ENCODE results near the gene CSMD2. TPM values are rescaled to one million over a fixed set of nuclear protein-coding genes. Genes with fewer than 3 reads are reported as not detected.

The CSMD2 gene
- polyA plus RNA-seq, 2 donors: 0.02 to 0.08 TPM

GRCh38 chr1:33547576-33547975 is 617.5 kb downstream of the CSMD2 start:
- H3K9me3 ChIP-seq (ENCODE audit: control insufficient read depth in 2 of 2, insufficient read depth in 1 of 2, low read depth in 1 of 2, low read length in 1 of 2): peaks cover 4 to 10% of the 10 kb centered on the region in 2 donors
- H3K27ac ChIP-seq (ENCODE audit: low read depth in 2 of 2, low read length in 1 of 2): no peak overlapping the region
- H3K4me3 ChIP-seq (ENCODE audit: low read depth in 1 of 2, low read length in 2 of 2): no peak overlapping the region
- WGBS, 2 donors: 58 to 64% methylated on average over 3 of the region's 3 CpGs
- no peaks in the 10 kb centered on the region for H3K27me3 ChIP-seq (ENCODE audit: control insufficient read depth in 1 of 2, insufficient read depth in 2 of 2, low read length in 2 of 2)
- H3K36me3 ChIP-seq (ENCODE audit: control insufficient read depth in 2 of 2, insufficient read depth in 2 of 2, low read length in 1 of 2): no peaks in the 10 kb centered on the region
- no peaks in the 10 kb centered on the region for H3K4me1 ChIP-seq (ENCODE audit: control insufficient read depth in 2 of 2, insufficient read depth in 2 of 2, low read length in 1 of 2)

- H3K9me3 ChIP-seq (ENCODE audit: control insufficient read depth in 2 of 2, insufficient read depth in 1 of 2, low read depth in 1 of 2, low read length in 1 of 2): no peaks in the 10 kb centered on the region
- WGBS, 2 donors: 89 to 91% methylated on average over 6 of the region's 6 CpGs
- no peak overlapping the region for H3K4me3 ChIP-seq (ENCODE audit: low read depth in 1 of 2, low read length in 2 of 2)
- no peaks in the 10 kb centered on the region for H3K27me3 ChIP-seq (ENCODE audit: control insufficient read depth in 1 of 2, insufficient read depth in 2 of 2, low read length in 2 of 2)
- no peak overlapping the region for H3K27ac ChIP-seq (ENCODE audit: low read depth in 2 of 2, low read length in 1 of 2)
- H3K4me1 ChIP-seq (ENCODE audit: control insufficient read depth in 2 of 2, insufficient read depth in 2 of 2, low read length in 1 of 2): no peaks in the 10 kb centered on the region
- no peaks in the 10 kb centered on the region for H3K36me3 ChIP-seq (ENCODE audit: control insufficient read depth in 2 of 2, insufficient read depth in 2 of 2, low read length in 1 of 2)
Observed at GRCh38 chr1:33541966-33542365, 623.1 kb downstream of the CSMD2 start.

GRCh38 chr1:33537885-33538284 is 627.1 kb downstream of the CSMD2 start:
- Histone ChIP-seq H3K4me3 (ENCODE audit: low read depth in 1 of 2, low read length in 2 of 2) (no peak overlapping the region), H3K9me3 (ENCODE audit: control insufficient read depth in 2 of 2, insufficient read depth in 1 of 2, low read depth in 1 of 2, low read length in 1 of 2) (no peaks in the 10 kb centered on the region), H3K27me3 (ENCODE audit: control insufficient read depth in 1 of 2, insufficient read depth in 2 of 2, low read length in 2 of 2) (no peaks in the 10 kb centered on the region), H3K27ac (ENCODE audit: low read depth in 2 of 2, low read length in 1 of 2) (no peak overlapping the region), H3K36me3 (ENCODE audit: control insufficient read depth in 2 of 2, insufficient read depth in 2 of 2, low read length in 1 of 2) (no peaks in the 10 kb centered on the region), H3K4me1 (ENCODE audit: control insufficient read depth in 2 of 2, insufficient read depth in 2 of 2, low read length in 1 of 2) (no peaks in the 10 kb centered on the region)
- WGBS, 2 donors: 92 to 95% methylated on average over 5 of the region's 5 CpGs

GRCh38 chr1:33535334-33535733 is 629.7 kb downstream of the CSMD2 start:
- Histone ChIP-seq H3K4me1 (ENCODE audit: control insufficient read depth in 2 of 2, insufficient read depth in 2 of 2, low read length in 1 of 2) (no peaks in the 10 kb centered on the region), H3K36me3 (ENCODE audit: control insufficient read depth in 2 of 2, insufficient read depth in 2 of 2, low read length in 1 of 2) (no peaks in the 10 kb centered on the region), H3K27me3 (ENCODE audit: control insufficient read depth in 1 of 2, insufficient read depth in 2 of 2, low read length in 2 of 2) (no peaks in the 10 kb centered on the region), H3K4me3 (ENCODE audit: low read depth in 1 of 2, low read length in 2 of 2) (no peak overlapping the region), H3K27ac (ENCODE audit: low read depth in 2 of 2, low read length in 1 of 2) (no peak overlapping the region), H3K9me3 (ENCODE audit: control insufficient read depth in 2 of 2, insufficient read depth in 1 of 2, low read depth in 1 of 2, low read length in 1 of 2) (no peaks in the 10 kb centered on the region)
- WGBS, 2 donors: 53 to 71% methylated on average over 2 of the region's 2 CpGs

DNA sequence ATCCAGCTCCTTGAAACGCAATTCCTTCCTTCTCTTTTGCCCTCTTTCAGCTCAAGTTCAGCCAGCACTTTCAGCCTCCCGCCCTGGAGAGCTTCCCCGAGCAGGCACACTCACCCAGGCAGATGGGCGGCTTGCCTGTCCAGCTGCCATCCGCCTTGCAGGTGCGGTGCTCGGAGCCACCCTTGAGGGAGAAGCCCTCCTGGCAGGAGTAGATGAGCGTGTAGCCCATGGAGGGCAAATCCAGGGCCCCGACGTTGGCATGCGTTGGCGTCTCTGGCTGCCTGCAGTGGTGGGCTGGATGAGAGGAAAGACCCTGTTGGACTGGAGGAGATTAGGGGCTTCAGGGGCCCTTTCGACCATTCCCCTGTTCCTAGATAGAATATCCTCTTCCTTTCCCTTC is 632.1 kb downstream of the CSMD2 start:
- Histone ChIP-seq H3K4me3 (ENCODE audit: low read depth in 1 of 2, low read length in 2 of 2) (no peak overlapping the region), H3K36me3 (ENCODE audit: control insufficient read depth in 2 of 2, insufficient read depth in 2 of 2, low read length in 1 of 2) (no peaks in the 10 kb centered on the region), H3K27ac (ENCODE audit: low read depth in 2 of 2, low read length in 1 of 2) (no peak overlapping the region), H3K9me3 (ENCODE audit: control insufficient read depth in 2 of 2, insufficient read depth in 1 of 2, low read depth in 1 of 2, low read length in 1 of 2) (no peaks in the 10 kb centered on the region), H3K4me1 (ENCODE audit: control insufficient read depth in 2 of 2, insufficient read depth in 2 of 2, low read length in 1 of 2) (no peaks in the 10 kb centered on the region), H3K27me3 (ENCODE audit: control insufficient read depth in 1 of 2, insufficient read depth in 2 of 2, low read length in 2 of 2) (no peaks in the 10 kb centered on the region)
- WGBS, 2 donors: 85 to 88% methylated on average over 13 of the region's 13 CpGs

DNA sequence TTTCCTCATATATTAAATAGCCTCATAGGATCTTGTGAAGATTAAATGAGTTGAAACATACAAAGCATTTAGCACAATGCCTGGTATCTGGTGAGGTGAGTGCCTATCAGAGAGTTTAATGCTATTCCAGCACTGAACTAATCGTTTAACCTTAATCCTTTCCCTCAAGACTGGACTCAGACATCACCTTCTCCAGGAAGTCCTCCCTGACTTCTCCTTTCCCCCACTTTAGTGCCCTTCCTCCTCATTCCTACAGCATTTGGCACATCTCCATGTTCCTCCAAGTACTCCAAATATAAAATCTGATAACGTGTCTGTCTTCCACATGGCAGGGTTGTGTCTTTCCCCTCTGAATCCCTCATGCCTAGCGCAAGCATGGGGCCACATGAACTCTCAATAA is 632.8 kb downstream of the CSMD2 start:
- no peak overlapping the region for H3K27ac ChIP-seq (ENCODE audit: low read depth in 2 of 2, low read length in 1 of 2)
- no peaks in the 10 kb centered on the region for H3K4me1 ChIP-seq (ENCODE audit: control insufficient read depth in 2 of 2, insufficient read depth in 2 of 2, low read length in 1 of 2)
- no peaks in the 10 kb centered on the region for H3K27me3 ChIP-seq (ENCODE audit: control insufficient read depth in 1 of 2, insufficient read depth in 2 of 2, low read length in 2 of 2)
- no peaks in the 10 kb centered on the region for H3K36me3 ChIP-seq (ENCODE audit: control insufficient read depth in 2 of 2, insufficient read depth in 2 of 2, low read length in 1 of 2)
- no peak overlapping the region for H3K4me3 ChIP-seq (ENCODE audit: low read depth in 1 of 2, low read length in 2 of 2)
- WGBS, 2 donors: 63 to 73% methylated on average over 3 of the region's 3 CpGs
- H3K9me3 ChIP-seq (ENCODE audit: control insufficient read depth in 2 of 2, insufficient read depth in 1 of 2, low read depth in 1 of 2, low read length in 1 of 2): no peaks in the 10 kb centered on the region

GRCh38 chr1:33529957-33530356 is 635.1 kb downstream of the CSMD2 start:
- Histone ChIP-seq H3K4me3 (ENCODE audit: low read depth in 1 of 2, low read length in 2 of 2) (no peak overlapping the region), H3K36me3 (ENCODE audit: control insufficient read depth in 2 of 2, insufficient read depth in 2 of 2, low read length in 1 of 2) (no peaks in the 10 kb centered on the region), H3K27me3 (ENCODE audit: control insufficient read depth in 1 of 2, insufficient read depth in 2 of 2, low read length in 2 of 2) (peaks cover 0 to 4% of the 10 kb centered on the region in 2 donors), H3K4me1 (ENCODE audit: control insufficient read depth in 2 of 2, insufficient read depth in 2 of 2, low read length in 1 of 2) (no peaks in the 10 kb centered on the region), H3K27ac (ENCODE audit: low read depth in 2 of 2, low read length in 1 of 2) (no peak overlapping the region), H3K9me3 (ENCODE audit: control insufficient read depth in 2 of 2, insufficient read depth in 1 of 2, low read depth in 1 of 2, low read length in 1 of 2) (no peaks in the 10 kb centered on the region)
- WGBS, 2 donors: 19 to 56% methylated on average over 1 of the region's 1 CpG

DNA sequence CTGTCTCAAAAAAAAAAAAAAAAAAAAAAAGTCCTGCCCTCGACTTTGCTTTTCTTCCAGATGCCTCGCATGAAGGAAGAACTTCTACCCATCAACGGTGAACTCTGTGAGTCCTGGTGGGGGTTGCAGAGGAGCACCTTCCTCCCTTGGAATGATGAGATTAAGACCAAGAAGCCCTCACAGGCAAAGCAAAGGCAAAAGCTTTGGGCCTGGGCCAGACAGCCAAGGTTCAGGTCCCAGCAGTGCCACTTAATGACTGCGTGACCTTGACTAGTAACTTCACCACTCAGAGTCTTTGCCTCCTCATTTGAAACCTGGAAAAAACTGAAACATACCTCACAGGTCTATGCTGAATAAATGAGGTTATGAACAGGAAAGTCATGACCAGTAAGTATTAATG is 637.1 kb downstream of the CSMD2 start:
- 73 to 88% methylated on average over 4 of the region's 4 CpGs for WGBS, 2 donors
- Histone ChIP-seq H3K4me1 (ENCODE audit: control insufficient read depth in 2 of 2, insufficient read depth in 2 of 2, low read length in 1 of 2) (no peaks in the 10 kb centered on the region), H3K27ac (ENCODE audit: low read depth in 2 of 2, low read length in 1 of 2) (no peak overlapping the region), H3K4me3 (ENCODE audit: low read depth in 1 of 2, low read length in 2 of 2) (no peak overlapping the region), H3K36me3 (ENCODE audit: control insufficient read depth in 2 of 2, insufficient read depth in 2 of 2, low read length in 1 of 2) (no peaks in the 10 kb centered on the region), H3K9me3 (ENCODE audit: control insufficient read depth in 2 of 2, insufficient read depth in 1 of 2, low read depth in 1 of 2, low read length in 1 of 2) (no peaks in the 10 kb centered on the region), H3K27me3 (ENCODE audit: control insufficient read depth in 1 of 2, insufficient read depth in 2 of 2, low read length in 2 of 2) (peaks cover 0 to 4% of the 10 kb centered on the region in 2 donors)

DNA sequence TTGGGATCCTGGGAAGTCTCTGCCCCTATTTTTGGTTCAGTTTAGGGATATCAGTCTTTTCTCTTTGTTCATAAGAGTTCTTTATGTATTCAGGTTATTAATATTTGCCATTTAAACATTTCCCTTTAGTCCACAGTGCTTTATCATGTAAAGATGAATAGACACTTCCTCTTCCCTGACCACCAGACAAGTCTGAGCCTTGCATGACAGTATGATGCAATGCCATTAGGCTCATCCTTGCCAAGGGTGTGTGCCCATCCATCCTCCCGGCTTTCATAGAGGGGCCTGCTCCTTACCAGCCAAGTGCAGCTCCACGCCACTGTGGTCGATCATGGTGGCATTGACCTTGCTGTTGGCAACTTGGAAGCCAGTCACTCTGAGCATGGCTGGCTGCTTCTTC is 640.4 kb downstream of the CSMD2 start:
- Histone ChIP-seq H3K27me3 (ENCODE audit: control insufficient read depth in 1 of 2, insufficient read depth in 2 of 2, low read length in 2 of 2) (peaks cover 0 to 4% of the 10 kb centered on the region in 2 donors), H3K36me3 (ENCODE audit: control insufficient read depth in 2 of 2, insufficient read depth in 2 of 2, low read length in 1 of 2) (no peaks in the 10 kb centered on the region), H3K4me1 (ENCODE audit: control insufficient read depth in 2 of 2, insufficient read depth in 2 of 2, low read length in 1 of 2) (no peaks in the 10 kb centered on the region), H3K27ac (ENCODE audit: low read depth in 2 of 2, low read length in 1 of 2) (no peak overlapping the region), H3K9me3 (ENCODE audit: control insufficient read depth in 2 of 2, insufficient read depth in 1 of 2, low read depth in 1 of 2, low read length in 1 of 2) (no peaks in the 10 kb centered on the region), H3K4me3 (ENCODE audit: low read depth in 1 of 2, low read length in 2 of 2) (no peak overlapping the region)
- WGBS, 2 donors: 87 to 91% methylated on average over 3 of the region's 3 CpGs

DNA sequence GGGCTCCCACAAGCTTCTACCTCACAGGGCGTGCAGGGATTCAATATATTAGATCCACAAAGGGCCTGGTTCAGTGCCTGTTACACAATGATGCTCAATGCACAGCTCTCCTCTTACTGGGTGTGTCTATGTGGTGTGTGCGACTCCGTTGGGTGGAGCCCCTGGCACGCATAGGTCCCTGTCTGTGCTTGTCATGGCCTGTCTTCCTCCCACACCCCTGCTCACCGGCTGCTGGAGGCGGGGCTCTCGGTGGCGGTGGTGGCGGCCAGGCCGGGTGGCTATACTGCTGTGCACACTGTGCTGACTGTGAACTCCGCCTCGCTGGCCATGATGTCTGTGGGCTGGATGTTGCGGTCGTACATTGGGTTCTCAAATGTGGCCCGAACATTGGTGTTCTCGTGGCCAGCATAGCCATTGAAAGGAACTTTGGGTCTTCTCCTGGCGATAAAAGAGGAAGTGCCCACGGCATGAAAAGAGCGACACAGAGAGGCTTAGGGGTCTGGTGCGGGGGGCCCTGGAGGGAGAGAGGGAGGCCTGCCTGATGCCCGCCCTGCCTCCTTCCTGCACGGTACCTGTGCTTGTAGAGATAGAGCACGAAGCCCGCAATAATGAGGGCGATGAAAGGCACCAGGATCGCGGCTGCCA is 645.7 kb downstream of the CSMD2 start:
- H3K4me1 ChIP-seq (ENCODE audit: control insufficient read depth in 2 of 2, insufficient read depth in 2 of 2, low read length in 1 of 2): peaks cover 0 to 6% of the 10 kb centered on the region in 2 donors
- 82 to 87% methylated on average over 27 of the region's 27 CpGs for WGBS, 2 donors
- H3K9me3 ChIP-seq (ENCODE audit: control insufficient read depth in 2 of 2, insufficient read depth in 1 of 2, low read depth in 1 of 2, low read length in 1 of 2): peaks cover 0 to 3% of the 10 kb centered on the region in 2 donors
- no peaks in the 10 kb centered on the region for H3K36me3 ChIP-seq (ENCODE audit: control insufficient read depth in 2 of 2, insufficient read depth in 2 of 2, low read length in 1 of 2)
- H3K4me3 ChIP-seq (ENCODE audit: low read depth in 1 of 2, low read length in 2 of 2): no peak overlapping the region
- H3K27ac ChIP-seq (ENCODE audit: low read depth in 2 of 2, low read length in 1 of 2): no peak overlapping the region
- no peaks in the 10 kb centered on the region for H3K27me3 ChIP-seq (ENCODE audit: control insufficient read depth in 1 of 2, insufficient read depth in 2 of 2, low read length in 2 of 2)
